A549 (cell line): ENCODE data around the gene PCK1. TPM values are rescaled to one million over a fixed set of nuclear protein-coding genes. Genes with fewer than 3 reads are reported as not detected.

Experiments used
- ATAC-seq, 2 experiments: fragments of 200-7000 bp in 1 of 2; fragments of >200 bp in 1 of 2; cut with Nextera tagmentation in 1 of 2; cut with Tn5 transposase in 1 of 2; 3 replicates each; pipeline versions ENCODE4 v1.8.0 to v1.9.1; 2018 to 2020; ENCODE audit warnings: mild to moderate bottlenecking in 1 of 2, moderate library complexity in 1 of 2
- CTCF ChIA-PET: fragments of 300-600 bp; sonication (Branson Sonifier 250); formaldehyde crosslinking; extraction: SDS; loops from one replicate; lab custom pipeline; 2021; ENCODE audit warnings: antibody characterized with exemption, inconsistent platforms; lab: Yijun Ruan, JAX
- POLR2A ChIA-PET: fragments of 350-600 bp; formaldehyde crosslinking; extraction: SDS; loops from one replicate; lab custom pipeline; 2021; ENCODE audit warnings: antibody characterized with exemption, inconsistent platforms; lab: Yijun Ruan, JAX
- DNase-seq, 2 experiments: peaks; one replicate each; pipeline versions ENCODE4 v3.0.0 to v3.0.0-alpha.2; 2011 to 2016; ENCODE audit warnings: low read depth in 1 of 2, low spot score in 1 of 2
- FAIRE-seq: peaks from 2 replicates; lab custom pipeline; 2011; peaks lifted over from hg19 to GRCh38; lab: Jason Lieb, UNC
- H3K27ac ChIP-seq, 2 experiments: fragments of >200 bp; sonication (Bioruptor Twin); formaldehyde crosslinking; 3 replicates each; pipeline ENCODE4 v1.5.1; 2016 to 2017
- H3K4me1 ChIP-seq: fragments of >200 bp; sonication (Bioruptor Twin); formaldehyde crosslinking; 3 replicates; pipeline ENCODE4 v1.6.1; 2016
- H3K4me2 ChIP-seq: fragments of >200 bp; sonication (Bioruptor Twin); formaldehyde crosslinking; 3 replicates; pipeline ENCODE4 v1.6.1; 2016
- H3K4me3 ChIP-seq: fragments of >200 bp; sonication (Bioruptor Twin); formaldehyde crosslinking; 3 replicates; pipeline ENCODE4 v1.5.1; 2016
- H3K9me3 ChIP-seq: fragments of >200 bp; sonication (Bioruptor Twin); formaldehyde crosslinking; 3 replicates; pipeline ENCODE4 v1.6.1; 2016
- ATOH8 ChIP-seq: fragments of 250-450 bp; sonication (Bioruptor Pico); IDR thresholded peaks from 2 replicates; pipeline ENCODE4 v1.5.0; 2020; ENCODE audit warnings: low read depth, mild to moderate bottlenecking, moderate library complexity
- BHLHE40 ChIP-seq: IDR thresholded peaks from 2 replicates; pipeline ENCODE4 v1.6.1; 2012; ENCODE audit warnings: low read depth, low read length, inconsistent platforms
- CBX2 ChIP-seq: fragments of 200-600 bp; sonication (generic); IDR thresholded peaks from 2 replicates; pipeline ENCODE4 v1.6.1; 2016; ENCODE audit warnings: low read depth, mild to moderate bottlenecking, borderline replicate concordance
- CBX8 ChIP-seq: fragments of 200-600 bp; sonication (generic); IDR thresholded peaks from 2 replicates; pipeline ENCODE4 v1.6.1; 2016
- CTCF ChIP-seq: fragments of >200 bp; sonication (Bioruptor Twin); formaldehyde crosslinking; IDR thresholded peaks from 3 replicates; pipeline ENCODE4 v1.5.1; 2016
- EHF ChIP-seq: fragments of 250-450 bp; sonication (Bioruptor Pico); IDR thresholded peaks from 2 replicates; pipeline ENCODE4 v1.5.0; 2020; ENCODE audit warnings: mild to moderate bottlenecking
- EHMT2 ChIP-seq: fragments of 200-600 bp; sonication (generic); IDR thresholded peaks from 2 replicates; pipeline ENCODE4 v1.6.1; 2016; ENCODE audit warnings: antibody characterized with exemption, low read depth, mild to moderate bottlenecking, moderate library complexity
- ELK1 ChIP-seq: fragments of 150-350 bp; IDR thresholded peaks from 2 replicates; pipeline ENCODE4 v1.6.1; 2014; ENCODE audit warnings: low read depth, mild to moderate bottlenecking, low read length
- FOSL2 ChIP-seq, 2 experiments: fragments of 450-650 bp in 1 of 2; fragments of >200 bp in 1 of 2; sonication (Bioruptor Twin) in 1 of 2; formaldehyde crosslinking; IDR thresholded peaks; 2 replicates each; pipeline versions ENCODE4 v1.5.0 to v1.6.1; 2016 to 2020; ENCODE audit warnings: mild to moderate bottlenecking in 1 of 2, moderate library complexity in 1 of 2
- GATA3 ChIP-seq: IDR thresholded peaks from 2 replicates; pipeline ENCODE4 v1.6.1; 2012; ENCODE audit warnings: borderline replicate concordance
- HMGXB4 ChIP-seq: fragments of 250-450 bp; sonication (Bioruptor Pico); IDR thresholded peaks from 2 replicates; pipeline ENCODE4 v1.5.0; 2021; ENCODE audit warnings: mild to moderate bottlenecking, moderate library complexity, borderline replicate concordance
- HOXA7 ChIP-seq: fragments of 250-450 bp; sonication (Bioruptor Pico); IDR thresholded peaks from 2 replicates; pipeline ENCODE4 v1.5.0; 2020; ENCODE audit warnings: mild to moderate bottlenecking, moderate library complexity
- HOXB5 ChIP-seq: fragments of 250-450 bp; sonication (Bioruptor Pico); IDR thresholded peaks from 2 replicates; pipeline ENCODE4 v1.5.0; 2020; ENCODE audit warnings: mild to moderate bottlenecking, moderate library complexity
- JUN ChIP-seq, 2 experiments: fragments of >200 bp; sonication (Bioruptor Twin); formaldehyde crosslinking; IDR thresholded peaks; 2 replicates in 1 of 2; 3 replicates in 1 of 2; pipeline ENCODE4 v1.6.1; 2016 to 2017
- JUNB ChIP-seq: fragments of >200 bp; sonication (Bioruptor Twin); formaldehyde crosslinking; IDR thresholded peaks from 2 replicates; pipeline ENCODE4 v1.6.1; 2016
- MAFK ChIP-seq: fragments of 450-650 bp; IDR thresholded peaks from 2 replicates; pipeline ENCODE4 v1.6.1; 2014; ENCODE audit not compliant: partially characterized antibody
- MAX ChIP-seq: IDR thresholded peaks from 2 replicates; pipeline ENCODE4 v1.6.1; 2012
- MYC ChIP-seq: IDR thresholded peaks from 2 replicates; pipeline ENCODE4 v1.6.1; 2012; ENCODE audit warnings: mild to moderate bottlenecking, inconsistent platforms, low read length, improper control_type of control experiment, borderline replicate concordance
- PHF8 ChIP-seq: fragments of 200-600 bp; sonication (generic); IDR thresholded peaks from 2 replicates; pipeline ENCODE4 v1.6.1; 2016; ENCODE audit warnings: low read depth, mild to moderate bottlenecking, antibody characterized with exemption, moderate library complexity, borderline replicate concordance
- RCOR1 ChIP-seq: fragments of 150-350 bp; IDR thresholded peaks from 2 replicates; pipeline ENCODE4 v1.6.1; 2014; ENCODE audit warnings: antibody characterized with exemption, low read length, low read depth
- RFX5 ChIP-seq: fragments of 450-650 bp; IDR thresholded peaks from 2 replicates; pipeline ENCODE4 v1.7.1; 2014; ENCODE audit warnings: antibody characterized with exemption, mild to moderate bottlenecking, moderate library complexity
- RNF2 ChIP-seq: fragments of 200-600 bp; sonication (generic); IDR thresholded peaks from 2 replicates; pipeline ENCODE4 v1.6.1; 2016; ENCODE audit warnings: low read depth, mild to moderate bottlenecking, antibody characterized with exemption, moderate library complexity, borderline replicate concordance
- SMC3 ChIP-seq: fragments of >200 bp; sonication (Bioruptor Twin); formaldehyde crosslinking; IDR thresholded peaks from 3 replicates; pipeline ENCODE4 v1.6.1; 2018; ENCODE audit warnings: inconsistent platforms
- TFCP2L1 ChIP-seq: fragments of 250-450 bp; sonication (Bioruptor Pico); IDR thresholded peaks from 2 replicates; pipeline ENCODE4 v1.5.0; 2021; ENCODE audit warnings: mild to moderate bottlenecking
- TP53 ChIP-seq: fragments of 250-450 bp; sonication (Bioruptor Pico); IDR thresholded peaks from 2 replicates; pipeline ENCODE4 v1.5.0; 2021; ENCODE audit warnings: mild to moderate bottlenecking, moderate library complexity
- ZC3H11A ChIP-seq: fragments of 450-650 bp; IDR thresholded peaks from 2 replicates; pipeline ENCODE4 v1.6.1; 2014; ENCODE audit warnings: antibody characterized with exemption, mild to moderate bottlenecking
- ZFP36 ChIP-seq: fragments of 450-650 bp; IDR thresholded peaks from 2 replicates; pipeline ENCODE4 v1.6.1; 2014; ENCODE audit warnings: borderline replicate concordance; ENCODE audit not compliant: partially characterized antibody
- ZNF302 ChIP-seq: fragments of 250-450 bp; sonication (Bioruptor Pico); IDR thresholded peaks from 2 replicates; pipeline ENCODE4 v1.9.0; 2021; ENCODE audit warnings: inconsistent platforms, mild to moderate bottlenecking, moderate library complexity
- ZSCAN20 ChIP-seq: fragments of 250-450 bp; sonication (Bioruptor Pico); IDR thresholded peaks from 2 replicates; pipeline ENCODE4 v1.8.0; 2022; ENCODE audit warnings: mild to moderate bottlenecking, moderate library complexity
- WGBS: methylation state at CpG from one replicate; pipeline ENCODE4 v1.1.6; 2017; ENCODE audit errors: missing lambda C conversion rate; 5-methylcytosine and 5-hydroxymethylcytosine counted together
- polyA plus RNA-seq, 4 experiments: library from polyadenylated mRNA; depleted of rRNA in 3 of 4; stranded (reverse); fragments of >200 nt; fragmentation: RNase III in 1 of 4; extraction: RNeasy Plus Mini Kit Qiagen cat#74134 plus additional on column Dnase treatment in 1 of 4; gene quantifications; 2 replicates in 3 of 4; 3 replicates in 1 of 4; pipeline ENCODE4 v1.2.3, GENCODE V29; 2011 to 2017

The PCK1 gene
- polyA plus RNA-seq, 2 of the 4 experiments (the other 2 are of a cell fraction) = 0.04 to 0.12 TPM

GRCh38 chr20:57576617-57577550, 16.0 kb downstream of the PCK1 start:
- no peak overlapping the region for H3K4me3 ChIP-seq
- ChIA-PET POLR2A (no interaction called here), CTCF (interaction anchor here (0.6 to 3.1 kb wide), 8 partner anchors 9 to 1027 kb away, joined by 3 to 14 read pairs (median 3); no protein-coding TSS in a partner anchor)
- H3K4me2 ChIP-seq = no peak overlapping the region
- ATAC-seq (no peak), FAIRE-seq (no peak), DNase-seq (no peak)
- no peaks in the 10 kb centered on the region for H3K4me1 ChIP-seq
- WGBS = 17% methylated on average over 6 of the region's 6 CpGs
- no peak for TF ChIP-seq ZFP36
- no peak for TF ChIP-seq MAX
- TF ChIP-seq ZC3H11A = no peak
- TF ChIP-seq RCOR1 = no peak
- TF ChIP-seq HOXA7 (CRISPR knock-in tag) = no peak
- no peak for TF ChIP-seq ELK1
- no peak for TF ChIP-seq FOSL2 (IDR thresholded peaks at IDR 0.05)
- TF ChIP-seq FOSL2 (CRISPR knock-in tag; IDR thresholded peaks at IDR 0.05) = no peak
- no peak for TF ChIP-seq GATA3
- no peak for TF ChIP-seq JUN (IDR thresholded peaks at IDR 0.05)
- TF ChIP-seq HMGXB4 (CRISPR knock-in tag) = no peak
- TF ChIP-seq SMC3 = no peak
- TF ChIP-seq BHLHE40 = no peak
- no peak for TF ChIP-seq TP53 (CRISPR knock-in tag)
- no peak for TF ChIP-seq EHF (CRISPR knock-in tag)
- no peak for TF ChIP-seq HOXB5 (CRISPR knock-in tag)
- TF ChIP-seq ATOH8 (CRISPR knock-in tag) = no peak
- TF ChIP-seq JUNB = no peak
- TF ChIP-seq MYC = no peak
- H3K27ac ChIP-seq = no peak overlapping the region
- no peaks in the 10 kb centered on the region; the same call in 2 of the 3 replicates for H3K9me3 ChIP-seq

GRCh38 chr20:57577679-57578475, 17.0 kb downstream of the PCK1 start:
- Histone ChIP-seq H3K4me2 (no peak overlapping the region), H3K27ac (no peak overlapping the region), H3K4me1 (peaks cover 8% of the 10 kb centered on the region), H3K9me3 (no peaks in the 10 kb centered on the region; the same call in 2 of the 3 replicates), H3K4me3 (no peak overlapping the region)
- WGBS = 25% methylated on average over 10 of the region's 10 CpGs
- DNase-seq (no peak), FAIRE-seq (no peak), ATAC-seq (no peak)
- TF ChIP-seq ZSCAN20 (CRISPR knock-in tag) (no peak), CBX2 (no peak), CBX8 (no peak), MAFK (no peak), ZC3H11A (no peak), SMC3 (no peak), PHF8 (no peak), RNF2 (no peak), RFX5 (no peak), EHMT2 (no peak), ZNF302 (CRISPR knock-in tag) (no peak), CTCF (no peak), TFCP2L1 (CRISPR knock-in tag) (no peak), ZFP36 (no peak)
- CTCF ChIA-PET = interaction anchor here (0.6 to 3.1 kb wide), 7 partner anchors 9 to 632 kb away, joined by 3 to 14 read pairs (median 4); no protein-coding TSS in a partner anchor
- POLR2A ChIA-PET = no interaction called here
